NCI-H2227 (cell line): ENCODE results near the gene DGKE.

Source experiments
- DNase-seq: peaks from one replicate; lab custom pipeline; 2025; ENCODE audit not compliant: unreplicated experiment; lab: John Stamatoyannopoulos, UW

The DGKE gene

GRCh38 chr17:56833809-56834379 is at the start of gene DGKE, which contains the start of gene C17orf67:
Gene DGKE (plus strand): TSS chr17:56834151. CDS start chr17:56834796, 645 bp downstream.
Gene C17orf67 (minus strand): TSS chr17:56833920. CDS start chr17:56815810, 18,110 bp downstream.
- DNase-seq, result peak; percentile 97

- no peak for DNase-seq
These were observed 48.5 kb upstream of the DGKE start for GRCh38 chr17:56785405-56785804.

GRCh38 chr17:56785997-56786680 is 47.8 kb upstream of the DGKE start:
- DNase-seq, result no peak

GRCh38 chr17:56786989-56787482 is 46.9 kb upstream of the DGKE start:
- no peak for DNase-seq

GRCh38 chr17:56792267-56792666 is 41.7 kb upstream of the DGKE start:
- no peak for DNase-seq

GRCh38 chr17:56793531-56793930 is 40.4 kb upstream of the DGKE start:
- DNase-seq, result no peak

- DNase-seq, result no peak
These were observed 40.0 kb upstream of the DGKE start for GRCh38 chr17:56793957-56794356.

- no peak for DNase-seq
These were observed 38.6 kb upstream of the DGKE start for GRCh38 chr17:56795221-56795865.

- DNase-seq, result no peak
These were observed 37.4 kb upstream of the DGKE start for GRCh38 chr17:56796536-56796935.

- DNase-seq, result no peak
These were observed 35.0 kb upstream of the DGKE start for GRCh38 chr17:56798916-56799315.

GRCh38 chr17:56801459-56802178 is 32.3 kb upstream of the DGKE start:
- no peak for DNase-seq

GRCh38 chr17:56803071-56803470 is 30.9 kb upstream of the DGKE start:
- DNase-seq, result no peak

GRCh38 chr17:56804454-56804853 is 29.5 kb upstream of the DGKE start:
- no peak for DNase-seq

GRCh38 chr17:56806949-56807348 is 27.0 kb upstream of the DGKE start:
- no peak for DNase-seq

GRCh38 chr17:56807723-56808122 is 26.2 kb upstream of the DGKE start:
- DNase-seq, result no peak

- DNase-seq, result no peak
These were observed 25.4 kb upstream of the DGKE start for GRCh38 chr17:56808503-56808902.

GRCh38 chr17:56809106-56809819 is 24.7 kb upstream of the DGKE start:
- DNase-seq, result no peak

- DNase-seq, result no peak
These were observed 24.2 kb upstream of the DGKE start for GRCh38 chr17:56809820-56810179.

GRCh38 chr17:56810343-56810742 is 23.6 kb upstream of the DGKE start:
- DNase-seq, result no peak

- DNase-seq, result no peak
These were observed 22.8 kb upstream of the DGKE start for GRCh38 chr17:56810891-56811775.
